Measurements from ENCODE around the gene RSPRY1. TPM values are rescaled to one million over a fixed set of nuclear protein-coding genes. Genes with fewer than 3 reads are reported as not detected.

The RSPRY1 gene
- total RNA-seq, 1 donor from 2014 or later: 46.6 TPM

DNA sequence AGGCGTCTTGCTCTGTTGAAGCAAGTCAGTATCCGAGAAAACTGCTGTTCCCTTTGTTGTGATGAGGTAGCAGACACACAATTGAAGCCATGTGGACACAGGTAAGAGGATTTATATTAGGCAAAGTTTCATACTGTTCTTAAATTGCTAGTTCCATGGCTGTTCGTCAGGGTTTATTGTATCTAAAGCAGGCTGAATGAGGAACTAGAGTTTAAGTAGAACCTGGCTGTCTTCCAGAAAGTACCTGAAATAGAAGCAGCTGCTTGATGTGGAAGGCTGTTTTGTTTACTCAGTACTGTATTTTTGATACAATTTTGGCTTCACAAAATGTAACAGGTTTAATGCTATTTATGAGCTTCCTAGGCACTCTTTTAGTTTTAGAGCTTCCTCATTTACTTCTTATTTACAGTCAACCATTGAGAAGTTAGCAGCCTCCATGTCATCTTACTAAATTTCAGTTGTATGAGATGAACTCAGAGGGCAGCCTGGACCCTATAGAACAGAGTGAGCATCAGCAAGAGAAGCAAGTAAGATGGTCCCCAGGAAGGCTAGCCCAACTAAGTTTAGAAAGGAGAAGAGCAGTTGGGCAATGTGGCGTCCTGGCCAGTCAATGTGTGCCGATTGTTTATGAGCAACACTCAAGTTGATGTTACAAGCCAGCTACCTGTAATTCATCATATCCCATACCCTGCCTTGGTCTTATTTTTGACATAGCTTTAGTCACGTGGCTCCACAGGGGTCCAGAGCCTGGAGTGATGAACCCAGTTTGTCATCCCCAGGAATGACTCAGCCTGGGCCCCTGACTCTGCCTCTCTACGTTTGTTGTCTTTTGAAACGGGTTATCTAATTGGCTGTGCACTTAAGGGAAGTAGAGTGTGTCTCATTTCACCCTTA is 49.2 kb downstream of the RSPRY1 start:
- H3K4me1 ChIP-seq: no peaks in the 10 kb centered on the region
- peaks cover 37% of the 10 kb centered on the region for H3K36me3 ChIP-seq
- H3K79me2 ChIP-seq (ENCODE audit: low read depth): no peaks in the 10 kb centered on the region
- Mint-ChIP-seq H3K27ac (no peak overlapping the region), H3K36me3 (peaks cover 34% of the 10 kb centered on the region), H3K4me1 (peaks cover 2% of the 10 kb centered on the region), H3K27me3 (ENCODE audit: insufficient read depth, low read depth) (peaks cover 2% of the 10 kb centered on the region), H3K4me3 (no peak overlapping the region), H3K9me3 (no peaks in the 10 kb centered on the region)
- H3K27me3 ChIP-seq: no peaks in the 10 kb centered on the region
- no peak for TF ChIP-seq EZH2 (IDR thresholded peaks at IDR 0.05)
- TF ChIP-seq, protein P1, sequence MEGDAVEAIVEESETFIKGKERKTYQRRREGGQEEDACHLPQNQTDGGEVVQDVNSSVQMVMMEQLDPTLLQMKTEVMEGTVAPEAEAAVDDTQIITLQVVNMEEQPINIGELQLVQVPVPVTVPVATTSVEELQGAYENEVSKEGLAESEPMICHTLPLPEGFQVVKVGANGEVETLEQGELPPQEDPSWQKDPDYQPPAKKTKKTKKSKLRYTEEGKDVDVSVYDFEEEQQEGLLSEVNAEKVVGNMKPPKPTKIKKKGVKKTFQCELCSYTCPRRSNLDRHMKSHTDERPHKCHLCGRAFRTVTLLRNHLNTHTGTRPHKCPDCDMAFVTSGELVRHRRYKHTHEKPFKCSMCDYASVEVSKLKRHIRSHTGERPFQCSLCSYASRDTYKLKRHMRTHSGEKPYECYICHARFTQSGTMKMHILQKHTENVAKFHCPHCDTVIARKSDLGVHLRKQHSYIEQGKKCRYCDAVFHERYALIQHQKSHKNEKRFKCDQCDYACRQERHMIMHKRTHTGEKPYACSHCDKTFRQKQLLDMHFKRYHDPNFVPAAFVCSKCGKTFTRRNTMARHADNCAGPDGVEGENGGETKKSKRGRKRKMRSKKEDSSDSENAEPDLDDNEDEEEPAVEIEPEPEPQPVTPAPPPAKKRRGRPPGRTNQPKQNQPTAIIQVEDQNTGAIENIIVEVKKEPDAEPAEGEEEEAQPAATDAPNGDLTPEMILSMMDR (IDR thresholded peaks at IDR 0.05): no peak
- no peak for TF ChIP-seq EZH2phosphoT487 (IDR thresholded peaks at IDR 0.05)
- H3K9ac ChIP-seq: no peak overlapping the region
- H3K9me3 ChIP-seq (ENCODE audit: low read depth): no peaks in the 10 kb centered on the region
- DNase-seq (ENCODE audit: low spot score): no peak
- no peaks in the 10 kb centered on the region for H4K20me1 ChIP-seq (ENCODE audit: low read depth)
- H3K4me2 ChIP-seq: no peak overlapping the region
- no peak overlapping the region for H3K27ac ChIP-seq
- no peak overlapping the region for H2AFZ ChIP-seq (replicated peaks)
- H3F3A ChIP-seq (ENCODE audit: low read depth): peaks cover 10% of the 10 kb centered on the region
- H3K4me3 ChIP-seq: no peak overlapping the region

DNA sequence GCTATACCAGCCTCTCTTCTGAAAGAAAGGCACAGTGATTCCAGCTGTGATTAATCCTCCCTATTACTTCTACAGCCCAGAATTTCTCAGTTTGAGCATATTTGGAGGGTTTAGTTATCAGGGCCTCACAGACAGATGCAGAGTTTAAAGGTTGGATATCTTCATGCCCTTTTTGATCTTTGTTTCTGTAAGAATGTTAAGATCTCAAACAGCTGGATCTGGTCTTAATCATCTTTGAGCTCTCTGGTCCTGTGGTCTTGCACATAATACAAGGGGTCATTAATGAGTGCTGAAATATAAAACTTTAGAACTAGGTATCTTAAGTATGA is 49.9 kb downstream of the RSPRY1 start:
- H3K27me3 Mint-ChIP-seq (ENCODE audit: insufficient read depth, low read depth): peaks cover 2% of the 10 kb centered on the region
- Histone ChIP-seq H3K36me3 (peaks cover 33% of the 10 kb centered on the region), H3K9ac (no peak overlapping the region), H3K79me2 (ENCODE audit: low read depth) (no peaks in the 10 kb centered on the region), H3K27ac (no peak overlapping the region), H3K4me2 (no peak overlapping the region), H2AFZ (replicated peaks) (no peak overlapping the region), H3K9me3 (ENCODE audit: low read depth) (no peaks in the 10 kb centered on the region), H3K4me1 (no peaks in the 10 kb centered on the region), H3K27me3 (no peaks in the 10 kb centered on the region), H4K20me1 (ENCODE audit: low read depth) (no peaks in the 10 kb centered on the region), H3F3A (ENCODE audit: low read depth) (peaks cover 16% of the 10 kb centered on the region), H3K4me3 (no peak overlapping the region)
- no peak overlapping the region for H3K4me3 Mint-ChIP-seq
- H3K4me1 Mint-ChIP-seq: peaks cover 2% of the 10 kb centered on the region
- no peak for TF ChIP-seq EZH2phosphoT487 (IDR thresholded peaks at IDR 0.05)
- TF ChIP-seq EZH2 (IDR thresholded peaks at IDR 0.05): no peak
- TF ChIP-seq, protein P1 (IDR thresholded peaks at IDR 0.05): no peak
- no peak for DNase-seq (ENCODE audit: low spot score)
- no peaks in the 10 kb centered on the region for H3K9me3 Mint-ChIP-seq
- peaks cover 34% of the 10 kb centered on the region for H3K36me3 Mint-ChIP-seq
- H3K27ac Mint-ChIP-seq: no peak overlapping the region

DNA sequence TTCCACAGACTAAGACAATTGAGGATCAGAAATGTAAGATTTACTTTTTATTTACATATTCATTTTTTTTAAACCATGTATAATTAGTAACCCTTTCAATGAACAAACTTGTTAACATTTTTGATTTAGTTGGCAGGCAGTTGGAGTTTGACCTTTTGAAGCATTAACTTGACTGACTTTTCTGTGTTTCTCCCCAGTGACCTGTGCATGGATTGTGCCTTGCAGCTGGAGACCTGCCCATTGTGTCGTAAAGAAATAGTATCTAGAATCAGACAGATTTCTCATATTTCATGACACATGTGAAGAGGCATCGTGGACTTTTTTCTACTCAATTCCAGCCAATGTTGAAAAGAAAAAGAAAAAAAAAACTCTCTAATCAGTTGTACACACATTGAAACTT is 52.6 kb downstream of the RSPRY1 start:
- no peaks in the 10 kb centered on the region for H4K20me1 ChIP-seq (ENCODE audit: low read depth)
- no peaks in the 10 kb centered on the region for H3K9me3 Mint-ChIP-seq
- no peak overlapping the region for H3K4me3 Mint-ChIP-seq
- H3K27me3 Mint-ChIP-seq (ENCODE audit: insufficient read depth, low read depth): peaks cover 2% of the 10 kb centered on the region
- H3K79me2 ChIP-seq (ENCODE audit: low read depth): no peaks in the 10 kb centered on the region
- no peaks in the 10 kb centered on the region for H3K9me3 ChIP-seq (ENCODE audit: low read depth)
- DNase-seq (ENCODE audit: low spot score): no peak
- H3K4me1 Mint-ChIP-seq: peaks cover 2% of the 10 kb centered on the region
- peaks cover 26% of the 10 kb centered on the region for H3K36me3 ChIP-seq
- H2AFZ ChIP-seq (replicated peaks): no peak overlapping the region
- H3K4me2 ChIP-seq: no peak overlapping the region
- H3K9ac ChIP-seq: no peak overlapping the region
- TF ChIP-seq, protein P1 (IDR thresholded peaks at IDR 0.05): no peak
- TF ChIP-seq EZH2 (IDR thresholded peaks at IDR 0.05) (no peak), EZH2phosphoT487 (IDR thresholded peaks at IDR 0.05) (no peak)
- peaks cover 32% of the 10 kb centered on the region for H3K36me3 Mint-ChIP-seq
- no peak overlapping the region for H3K4me3 ChIP-seq
- no peaks in the 10 kb centered on the region for H3K27me3 ChIP-seq
- H3K4me1 ChIP-seq: no peaks in the 10 kb centered on the region
- H3F3A ChIP-seq (ENCODE audit: low read depth): peaks cover 24% of the 10 kb centered on the region
- no peak overlapping the region for H3K27ac Mint-ChIP-seq
- no peak overlapping the region for H3K27ac ChIP-seq

Measured in neural progenitor cell (in vitro differentiated cells).